ENCODE results near the gene ZCCHC8.
"Not testable (repeated sequence)": the region's sequence is repeated elsewhere in the genome, so short reads cannot be mapped to it uniquely, and the experiment has no call there.

The ZCCHC8 gene

GRCh38 chr12:122437656-122438121 is 63.0 kb downstream of the ZCCHC8 start:
- in situ Hi-C loops (cut with MboI; ENCODE audit: low sequenced_read_pairs) = no loop called here

GRCh38 chr12:122435186-122435585 is 65.5 kb downstream of the ZCCHC8 start:
- in situ Hi-C loops (cut with MboI; ENCODE audit: low sequenced_read_pairs) = no loop called here

- in situ Hi-C loops (cut with MboI; ENCODE audit: low sequenced_read_pairs) = not testable (repeated sequence)
Observed at GRCh38 chr12:122429043-122429442, 71.7 kb downstream of the ZCCHC8 start.

GRCh38 chr12:122427403-122427802 is 73.3 kb downstream of the ZCCHC8 start:
- in situ Hi-C loops (cut with MboI; ENCODE audit: low sequenced_read_pairs) = no loop called here

GRCh38 chr12:122423258-122424165 is 77.2 kb downstream of the ZCCHC8 start:
- in situ Hi-C loops (cut with MboI; ENCODE audit: low sequenced_read_pairs) = no loop called here

- in situ Hi-C loops (cut with MboI; ENCODE audit: low sequenced_read_pairs) = no loop called here
Observed at GRCh38 chr12:122422730-122423257, 77.9 kb downstream of the ZCCHC8 start.

GRCh38 chr12:122421821-122422729 is 78.7 kb downstream of the ZCCHC8 start, which contains the start of gene CLIP1:
TSS of gene CLIP1 (minus strand) at chr12:122422669. CDS start at chr12:122380452, 42,217 bp downstream.
- in situ Hi-C loops (cut with MboI; ENCODE audit: low sequenced_read_pairs) = no loop called here

Data from HL-60/S4 (cell line).